CD4-positive, alpha-beta T cell treated with Interleukin-6 at 100 ng/mL for 8 hours (primary cell): ENCODE data around the gene DHRS7B.
A peak's percentile ranks its signal among the peaks of the same experiment; 100 is the strongest.
"Not testable (repeated sequence)": the region's sequence is repeated elsewhere in the genome, so short reads cannot be mapped to it uniquely, and the experiment has no call there.

ENCODE experiments used
- DNase-seq: peaks from one replicate; pipeline ENCODE4 v3.0.0-alpha.2; 2020; ENCODE audit warnings: mixed read lengths, low spot score

Gene DHRS7B

DNA sequence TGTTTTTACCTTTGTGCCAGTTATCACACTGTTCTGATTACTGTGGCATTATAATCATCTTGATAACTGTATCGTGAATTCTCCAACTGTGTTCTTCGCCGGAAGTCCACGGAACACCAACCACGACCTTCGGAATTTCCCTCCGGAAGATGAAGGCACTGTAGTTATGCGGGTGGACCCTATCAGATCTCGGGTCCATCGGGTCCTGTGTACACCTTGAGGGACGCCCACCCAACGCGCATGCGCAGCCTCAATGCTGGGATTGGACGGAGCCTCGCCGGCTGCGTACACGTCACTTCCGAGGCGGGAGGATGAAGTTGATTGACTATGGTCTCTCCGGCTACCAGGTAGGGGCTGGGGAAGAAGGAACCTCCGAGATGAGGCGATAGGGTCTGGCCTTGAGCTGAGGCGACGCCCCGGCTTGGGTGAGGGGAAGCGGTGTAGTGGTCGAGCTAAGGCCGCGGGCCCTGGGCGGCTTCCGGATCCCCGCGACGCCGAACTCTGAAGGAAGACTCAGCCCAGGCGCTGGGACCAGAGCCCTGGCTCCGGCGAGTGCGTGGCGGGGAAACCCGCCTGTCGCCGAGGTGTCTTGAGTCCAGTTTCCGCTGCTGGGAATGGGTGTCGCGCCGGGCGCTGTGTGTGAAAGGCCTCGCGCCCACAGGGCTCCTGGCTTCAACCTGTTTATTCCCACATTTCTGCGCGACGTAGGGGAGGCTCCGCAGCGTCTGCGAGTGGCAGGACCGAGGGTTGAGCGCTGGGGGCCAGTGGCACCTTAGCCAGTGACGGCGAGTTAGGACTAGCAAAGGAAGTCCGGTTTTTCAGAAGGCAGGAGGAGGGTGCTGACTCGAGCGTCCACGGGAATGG, at the start of gene DHRS7B:
TSS of gene DHRS7B (plus strand) at position 320 of the 864 bp plus-strand sequence. CDS start at position 328, 8 bp downstream.
- peak; percentile 95 for DNase-seq

DNA sequence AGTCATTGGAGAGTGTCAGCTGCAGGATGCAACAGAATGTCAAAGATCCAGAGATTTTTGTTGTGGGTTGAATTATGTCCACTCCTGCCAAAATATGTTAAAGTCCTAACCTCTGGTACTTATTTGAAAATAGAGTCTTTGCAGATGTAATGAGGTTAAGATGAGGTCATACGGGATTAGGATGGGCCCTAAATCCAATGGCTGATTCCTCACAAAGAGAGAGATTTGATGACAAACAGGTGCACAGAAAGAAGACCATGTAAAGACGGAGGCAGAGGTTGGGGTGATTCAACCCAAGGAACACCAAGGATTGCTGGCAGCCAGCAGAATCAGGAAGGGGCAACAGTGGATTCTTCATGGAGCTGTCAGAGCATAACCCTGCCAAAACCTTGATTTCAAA, 49.5 kb upstream of the DHRS7B start:
- no peak for DNase-seq

DNA sequence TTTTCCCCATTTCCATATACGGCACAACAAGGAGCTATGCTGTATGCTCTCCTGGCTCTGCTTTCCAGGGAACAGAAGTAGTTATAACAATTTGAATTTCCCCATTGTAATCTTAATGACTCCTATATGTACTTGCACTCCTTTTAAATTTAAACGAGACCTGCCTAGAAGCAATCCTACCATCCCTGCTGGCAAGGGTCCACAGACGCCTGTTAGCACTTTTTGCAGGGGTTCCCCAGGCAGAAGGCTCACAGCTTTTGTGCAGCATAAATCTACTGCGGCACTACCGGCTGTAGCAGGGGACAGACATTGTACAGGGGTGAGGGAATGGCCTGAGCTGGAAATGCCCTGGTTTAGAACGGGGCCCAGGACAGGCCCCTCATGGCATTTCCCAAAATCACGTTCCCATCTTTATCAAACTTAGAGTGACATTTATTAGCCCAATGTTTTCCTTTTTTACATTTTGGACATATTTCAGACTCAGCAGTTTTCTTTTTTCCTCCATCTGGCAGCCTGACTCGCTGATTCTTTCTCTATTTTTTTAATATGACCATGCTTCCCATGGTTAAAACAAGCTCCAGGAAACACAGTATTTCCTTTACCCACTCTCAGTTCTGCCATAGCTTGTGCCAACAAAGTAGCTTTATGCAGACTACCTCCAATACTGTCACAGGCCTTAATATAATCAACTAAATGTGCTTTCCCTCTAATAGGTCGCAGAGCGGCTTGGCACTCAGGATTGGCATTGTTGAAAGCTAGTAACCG, 48.6 kb upstream of the DHRS7B start:
- no peak for DNase-seq

GRCh38 chr17:21079196-21079595, 47.6 kb upstream of the DHRS7B start:
- DNase-seq, result no peak

DNA sequence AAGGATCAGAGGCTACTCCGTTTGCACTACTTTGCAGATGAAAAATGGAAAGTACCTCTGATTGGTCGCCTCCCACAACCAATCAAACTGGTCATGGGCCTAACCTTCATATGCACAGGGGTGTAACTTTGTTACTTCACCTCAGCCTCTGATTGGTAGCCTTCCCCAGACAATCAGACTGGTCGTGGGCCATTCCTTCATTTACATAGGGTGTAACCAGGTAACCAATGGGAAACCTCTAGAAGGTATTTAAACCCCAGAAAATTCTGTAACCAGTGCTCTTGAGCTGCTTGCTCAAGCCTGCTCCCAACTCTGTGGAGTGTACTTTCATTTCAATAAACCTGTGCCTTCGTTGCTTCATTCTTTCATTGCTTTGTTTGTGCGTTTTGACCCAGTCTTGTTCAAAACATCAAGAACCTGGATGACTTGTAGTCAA, 44.7 kb upstream of the DHRS7B start:
- no peak for DNase-seq

DNA sequence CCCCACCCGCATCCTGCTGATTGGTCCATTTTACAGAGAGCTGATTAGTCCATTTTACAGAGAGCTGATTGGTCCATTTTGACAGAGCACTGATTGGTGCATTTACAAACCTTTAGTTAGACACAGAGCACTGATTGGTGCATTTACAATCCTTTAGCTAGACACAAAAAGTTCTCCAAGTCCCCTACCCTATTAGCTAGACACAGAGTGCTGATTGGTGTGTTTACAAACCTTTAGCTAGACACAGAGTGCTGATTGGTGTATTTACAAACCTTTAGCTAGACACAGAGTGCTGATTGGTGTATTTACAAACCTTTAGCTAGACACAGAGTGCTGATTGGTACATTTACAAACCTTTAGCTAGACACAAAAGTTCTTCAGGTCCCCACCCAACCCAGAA, 41.5 kb upstream of the DHRS7B start:
- not testable (repeated sequence) for DNase-seq

- no peak for DNase-seq
Measured at GRCh38 chr17:21085707-21086106, 41.1 kb upstream of the DHRS7B start.

DNA sequence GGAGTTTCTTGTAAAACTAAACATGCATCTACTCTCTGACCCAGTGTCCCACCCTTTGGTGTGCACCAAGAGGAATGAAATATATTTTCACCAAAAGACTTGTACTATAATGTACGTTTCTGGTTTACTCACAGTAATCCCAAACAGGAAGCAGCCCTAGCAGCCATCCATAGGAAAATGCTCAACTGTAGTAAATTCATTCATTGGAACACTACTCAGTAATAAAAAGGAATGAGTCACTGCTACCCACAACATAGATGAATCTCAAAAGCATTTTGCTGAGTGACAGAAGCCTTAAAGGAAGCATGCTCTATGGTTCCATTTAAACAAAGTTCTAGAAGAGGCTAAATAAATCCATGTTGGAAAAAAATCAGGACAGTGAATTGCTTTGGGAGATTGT, 37.6 kb upstream of the DHRS7B start:
- no peak for DNase-seq

DNA sequence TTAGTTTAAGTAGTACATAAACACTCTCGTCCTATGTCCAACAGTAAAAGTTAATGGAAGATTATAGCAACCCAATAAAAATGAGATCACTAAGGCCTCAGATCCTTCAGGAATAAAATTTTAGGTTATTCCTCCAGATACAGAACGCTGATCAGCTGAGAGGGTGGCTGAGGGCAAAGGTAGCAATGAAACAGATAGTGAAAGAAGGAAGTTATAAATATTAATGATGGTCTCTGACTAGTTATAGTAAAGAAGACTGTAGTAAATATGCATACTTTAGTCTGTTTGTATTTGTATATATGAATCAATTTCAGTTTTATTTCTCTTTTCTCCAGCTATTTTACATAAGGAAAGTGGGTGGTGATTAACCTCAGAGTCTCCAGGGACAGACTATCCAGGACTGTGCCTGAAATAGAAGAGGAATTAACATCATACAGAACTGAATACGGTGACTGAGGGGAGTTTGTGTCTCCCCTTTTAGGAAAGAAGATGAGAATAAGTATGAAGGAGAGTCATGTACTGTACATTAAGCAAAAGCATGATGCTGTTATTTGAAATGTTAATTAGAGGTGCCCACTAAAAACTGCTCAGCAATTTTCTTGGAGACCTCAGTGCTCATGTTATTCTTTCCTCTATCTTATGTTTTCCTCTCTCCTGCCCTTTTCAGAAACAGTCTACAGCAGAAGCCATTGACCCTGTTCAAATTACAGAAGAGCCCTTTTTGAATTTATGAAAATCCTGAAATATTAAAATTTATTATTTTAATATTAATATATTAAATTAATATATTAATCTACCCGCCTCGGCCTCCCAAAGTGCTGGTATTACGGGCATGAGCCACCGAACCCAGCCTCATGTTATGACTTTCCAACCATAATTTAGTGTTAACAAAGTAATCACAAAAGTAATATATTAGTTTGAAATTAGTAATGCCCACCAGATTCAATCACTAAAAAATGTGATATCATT, 36.5 kb upstream of the DHRS7B start:
- DNase-seq, result no peak

GRCh38 chr17:21090902-21091618, 35.7 kb upstream of the DHRS7B start:
- DNase-seq, result no peak

DNA sequence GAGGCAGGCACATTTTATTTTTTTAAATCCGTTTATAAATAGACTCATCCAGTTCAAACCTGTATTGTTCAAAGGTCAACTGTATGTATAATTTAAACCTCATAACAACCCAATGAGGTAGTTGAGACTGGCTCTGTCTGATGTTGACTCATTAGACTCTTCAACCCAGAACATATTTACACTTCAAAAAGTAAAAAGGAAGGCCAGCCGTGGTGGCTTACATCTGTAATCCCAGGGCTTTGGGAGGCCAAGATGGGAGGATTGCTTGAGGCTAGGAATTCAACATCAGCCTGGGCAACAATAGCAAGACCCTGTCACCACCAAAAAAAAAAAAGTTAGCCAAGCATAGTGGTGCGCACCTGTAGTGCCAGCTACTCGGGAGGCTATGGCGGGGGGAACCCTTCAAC, 32.5 kb upstream of the DHRS7B start:
- DNase-seq, result no peak

GRCh38 chr17:21095735-21096134, 31.0 kb upstream of the DHRS7B start:
- no peak for DNase-seq

DNA sequence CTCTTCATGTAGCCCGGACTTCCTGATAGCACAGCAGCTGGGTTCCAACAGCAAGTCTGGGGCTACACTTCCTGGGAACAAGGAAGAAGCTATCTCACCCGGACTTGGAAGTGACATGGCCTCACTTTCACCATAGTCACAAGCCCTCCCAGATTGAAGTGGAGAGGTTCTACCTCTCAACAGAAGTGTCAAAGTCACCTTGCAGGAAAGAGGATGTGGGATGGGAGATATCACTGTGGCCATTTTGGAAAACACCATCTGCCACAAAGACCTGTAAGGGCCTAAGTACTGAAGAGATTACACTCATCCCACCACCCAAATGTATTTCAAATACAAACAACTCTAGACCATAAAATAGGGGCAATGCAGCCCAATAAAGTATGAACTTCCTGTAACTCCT, 29.9 kb upstream of the DHRS7B start:
- DNase-seq, result no peak

DNA sequence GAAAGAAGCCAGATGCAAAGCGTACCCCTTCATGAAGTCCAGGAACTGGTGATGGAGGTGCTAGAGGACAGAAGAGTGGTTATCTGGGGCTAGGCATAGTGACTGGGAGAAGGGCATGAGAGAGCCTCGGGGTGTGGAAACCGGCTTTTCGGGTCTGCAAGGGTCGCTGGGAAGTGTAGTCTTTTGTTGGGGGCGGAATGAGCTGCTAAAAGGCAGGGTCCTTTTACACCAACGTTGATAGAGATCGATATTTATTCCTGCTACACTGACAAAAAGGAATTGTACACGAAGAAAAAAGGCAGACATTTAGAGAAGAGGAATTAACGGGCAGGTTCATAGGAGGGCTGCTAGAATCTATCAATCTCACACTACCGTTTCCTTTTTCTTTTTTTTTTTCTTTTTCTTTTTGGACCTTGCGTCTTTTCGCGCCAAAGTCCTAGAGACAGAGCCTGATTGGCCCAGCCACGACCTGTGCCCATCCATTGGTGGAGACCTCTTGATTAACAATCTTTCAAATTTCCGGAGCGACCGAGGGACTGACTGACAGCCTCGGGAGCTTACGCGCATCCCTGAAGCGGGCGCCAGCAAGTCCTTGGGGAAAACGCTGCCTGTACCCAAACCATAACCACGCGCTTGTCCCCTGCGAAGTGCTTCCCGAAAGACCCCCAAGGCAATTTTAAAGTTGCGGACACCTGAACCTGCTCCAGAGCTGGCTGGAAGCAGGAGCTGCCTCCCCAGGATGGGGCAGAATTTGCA, 27.7 kb upstream of the DHRS7B start:
- DNase-seq, result peak; percentile 58

DNA sequence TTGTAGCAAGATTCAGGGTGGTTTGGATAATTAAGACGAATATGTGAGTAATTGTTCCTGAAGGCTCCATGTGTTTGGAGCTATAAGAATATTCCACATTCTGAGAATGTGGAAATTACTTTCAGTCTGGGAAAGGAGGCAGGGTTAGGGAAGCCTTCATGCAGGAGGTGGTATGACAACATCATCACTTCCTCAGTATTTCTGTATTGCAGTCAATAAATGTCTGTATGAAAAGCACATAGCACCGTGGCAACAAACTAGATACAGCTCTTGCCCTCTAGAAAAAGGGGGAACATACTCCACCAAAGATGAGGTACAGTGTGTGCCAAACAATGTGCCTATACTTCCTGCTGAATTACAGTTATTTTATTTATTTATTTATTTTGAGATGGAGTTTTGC, 26.1 kb upstream of the DHRS7B start:
- DNase-seq, result no peak

- no peak for DNase-seq
Measured at GRCh38 chr17:21104608-21105007, 22.2 kb upstream of the DHRS7B start.

GRCh38 chr17:21105064-21105894, 21.5 kb upstream of the DHRS7B start:
- no peak for DNase-seq

DNA sequence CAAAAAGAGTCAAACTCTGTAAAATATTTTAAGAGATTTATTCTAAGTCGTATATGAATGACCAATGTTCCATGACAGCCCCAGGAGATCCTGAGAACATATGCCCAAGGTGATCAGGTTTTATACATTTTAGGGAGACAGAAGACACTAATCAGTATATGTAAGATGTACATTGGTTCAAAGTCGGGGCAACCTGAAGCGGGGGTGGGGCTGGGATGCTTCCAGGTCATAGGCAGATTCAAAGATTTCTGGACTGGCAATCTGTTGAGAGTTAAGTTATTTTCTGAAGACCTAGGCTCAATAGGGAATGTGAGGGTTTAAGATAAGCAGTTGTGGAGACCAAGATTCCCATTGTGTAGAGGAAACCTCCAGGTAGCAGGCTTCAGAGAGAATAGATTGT, 20.4 kb upstream of the DHRS7B start:
- DNase-seq, result no peak

DNA sequence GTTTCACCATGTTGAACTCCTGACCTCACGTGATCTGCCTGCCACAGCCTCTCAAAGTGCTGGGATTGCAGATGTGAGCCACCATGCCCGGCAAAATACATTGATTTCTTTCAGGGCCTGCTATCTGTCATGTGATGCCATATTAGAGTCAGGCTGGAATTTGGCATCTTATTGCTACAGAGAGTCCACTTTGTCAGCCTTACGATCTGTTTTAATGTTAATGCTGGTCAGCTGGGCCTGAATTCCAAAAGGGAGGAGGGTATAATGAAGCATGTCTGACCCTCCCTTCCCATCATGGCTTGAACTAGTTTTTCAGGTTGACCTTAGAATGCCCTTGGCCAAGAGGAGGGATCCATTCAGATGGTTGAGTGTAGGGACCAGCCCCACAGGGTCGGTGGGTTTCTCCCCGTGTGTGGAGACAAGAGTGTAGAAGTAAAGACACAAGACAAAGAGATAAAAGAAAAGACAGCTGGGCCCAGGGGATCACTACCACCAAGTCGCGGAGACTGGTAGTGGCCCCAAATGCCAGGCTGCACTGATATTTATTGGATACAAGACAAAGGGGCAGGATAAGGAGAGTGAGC, 19.6 kb upstream of the DHRS7B start:
- not testable (repeated sequence) for DNase-seq
